Tibial nerve (tissue), 3 donors: ENCODE results near the gene SMG6.

Experiments
- POLR2A ChIP-seq, 2 donors: fragments of 450-650 bp; IDR thresholded peaks; one replicate each; pipeline ENCODE4 v1.6.1; 2017; ENCODE audit warnings: antibody characterized with exemption in 2 of 2, mild to moderate bottlenecking in 2 of 2, moderate library complexity in 2 of 2
- TF ChIP-seq, protein P1 (sequence below), 5 experiments: fragments of 200-600 bp in 3 of 5; fragments of 450-650 bp in 2 of 5; sonication (generic) in 3 of 5; IDR thresholded peaks; one replicate each; pipeline ENCODE4 v1.5.1; 2016 to 2019; ENCODE audit warnings: antibody characterized with exemption in 5 of 5, mild to moderate bottlenecking in 3 of 5, moderate library complexity in 2 of 5

DNA sequence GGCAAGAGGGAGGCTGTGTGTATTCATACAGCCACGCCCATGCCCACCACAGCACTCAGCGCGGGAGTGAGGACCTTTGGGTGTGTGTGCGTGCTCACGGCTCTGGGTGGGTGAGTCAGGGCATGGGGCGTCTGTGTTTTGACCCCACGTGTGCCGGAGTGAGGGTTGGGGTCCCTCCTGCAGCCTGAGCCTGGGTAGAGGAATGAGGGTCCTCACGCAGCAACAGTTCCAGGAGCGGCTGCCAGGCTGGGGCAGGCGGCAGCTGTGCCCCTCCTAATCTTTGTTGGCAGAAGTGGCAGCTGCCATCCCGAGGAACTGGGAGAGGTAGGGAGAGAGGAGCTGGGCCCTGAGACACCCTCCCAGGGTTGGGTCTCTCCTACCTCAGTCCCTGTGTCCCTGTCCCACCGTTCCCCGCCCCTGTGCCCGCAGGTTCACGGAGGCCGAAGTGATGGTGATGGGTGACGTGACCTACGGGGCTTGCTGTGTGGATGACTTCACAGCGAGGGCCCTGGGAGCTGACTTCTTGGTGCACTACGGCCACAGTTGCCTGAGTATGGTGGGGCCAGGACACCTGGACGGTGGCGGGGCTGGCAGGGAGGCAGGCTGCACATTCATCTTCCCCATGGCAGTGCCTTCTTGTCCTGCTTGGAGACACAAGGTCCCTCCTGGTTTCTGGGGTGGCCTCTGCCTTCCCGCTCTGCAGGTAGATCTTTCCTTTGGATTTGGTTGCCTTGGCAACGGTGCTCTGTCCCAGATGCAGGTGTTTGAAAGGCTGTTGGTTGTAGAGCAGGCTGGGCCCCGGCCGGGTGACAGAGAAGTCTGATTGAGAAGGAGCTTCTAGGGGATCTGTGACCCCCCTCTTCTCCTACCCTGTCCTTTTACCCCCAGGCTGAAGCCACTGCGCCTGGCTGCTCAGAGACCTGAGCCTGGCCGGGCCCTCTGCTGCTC lies 267.8 kb downstream of the SMG6 start:
- TF ChIP-seq, protein P1, sequence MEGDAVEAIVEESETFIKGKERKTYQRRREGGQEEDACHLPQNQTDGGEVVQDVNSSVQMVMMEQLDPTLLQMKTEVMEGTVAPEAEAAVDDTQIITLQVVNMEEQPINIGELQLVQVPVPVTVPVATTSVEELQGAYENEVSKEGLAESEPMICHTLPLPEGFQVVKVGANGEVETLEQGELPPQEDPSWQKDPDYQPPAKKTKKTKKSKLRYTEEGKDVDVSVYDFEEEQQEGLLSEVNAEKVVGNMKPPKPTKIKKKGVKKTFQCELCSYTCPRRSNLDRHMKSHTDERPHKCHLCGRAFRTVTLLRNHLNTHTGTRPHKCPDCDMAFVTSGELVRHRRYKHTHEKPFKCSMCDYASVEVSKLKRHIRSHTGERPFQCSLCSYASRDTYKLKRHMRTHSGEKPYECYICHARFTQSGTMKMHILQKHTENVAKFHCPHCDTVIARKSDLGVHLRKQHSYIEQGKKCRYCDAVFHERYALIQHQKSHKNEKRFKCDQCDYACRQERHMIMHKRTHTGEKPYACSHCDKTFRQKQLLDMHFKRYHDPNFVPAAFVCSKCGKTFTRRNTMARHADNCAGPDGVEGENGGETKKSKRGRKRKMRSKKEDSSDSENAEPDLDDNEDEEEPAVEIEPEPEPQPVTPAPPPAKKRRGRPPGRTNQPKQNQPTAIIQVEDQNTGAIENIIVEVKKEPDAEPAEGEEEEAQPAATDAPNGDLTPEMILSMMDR (IDR thresholded peaks at IDR 0.05): no peak
- TF ChIP-seq POLR2A (IDR thresholded peaks at IDR 0.05): no peak
